ENCODE measurements around the gene FXYD4.

The FXYD4 gene

GRCh38 chr10:43348511-43349312 is 22.7 kb upstream of the FXYD4 start:
- Histone ChIP-seq H3K4me1 (ENCODE audit: control insufficient read depth, insufficient read depth, low read length) (peaks cover 3% of the 10 kb centered on the region), H3K9ac (ENCODE audit: low read depth, low read length) (no peak overlapping the region), H3K4me3 (ENCODE audit: low read depth, low read length) (no peak overlapping the region), H3K27me3 (ENCODE audit: control insufficient read depth, insufficient read depth, low read length) (no peaks in the 10 kb centered on the region), H3K36me3 (ENCODE audit: control insufficient read depth, insufficient read depth, low read length) (no peaks in the 10 kb centered on the region), H3K9me3 (ENCODE audit: control insufficient read depth, insufficient read depth, low read length) (no peaks in the 10 kb centered on the region)

- H3K9me3 ChIP-seq (ENCODE audit: control insufficient read depth, insufficient read depth, low read length) = no peaks in the 10 kb centered on the region
- no peaks in the 10 kb centered on the region for H3K36me3 ChIP-seq (ENCODE audit: control insufficient read depth, insufficient read depth, low read length)
- no peak overlapping the region for H3K4me3 ChIP-seq (ENCODE audit: low read depth, low read length)
- peaks cover 14% of the 10 kb centered on the region for H3K4me1 ChIP-seq (ENCODE audit: control insufficient read depth, insufficient read depth, low read length)
- no peak overlapping the region for H3K9ac ChIP-seq (ENCODE audit: low read depth, low read length)
- H3K27me3 ChIP-seq (ENCODE audit: control insufficient read depth, insufficient read depth, low read length) = no peaks in the 10 kb centered on the region
These were observed 21.3 kb upstream of the FXYD4 start for GRCh38 chr10:43350156-43350555.

GRCh38 chr10:43350686-43351085 is 20.8 kb upstream of the FXYD4 start:
- Histone ChIP-seq H3K27me3 (ENCODE audit: control insufficient read depth, insufficient read depth, low read length) (no peaks in the 10 kb centered on the region), H3K36me3 (ENCODE audit: control insufficient read depth, insufficient read depth, low read length) (no peaks in the 10 kb centered on the region), H3K9ac (ENCODE audit: low read depth, low read length) (no peak overlapping the region), H3K4me1 (ENCODE audit: control insufficient read depth, insufficient read depth, low read length) (peaks cover 14% of the 10 kb centered on the region), H3K4me3 (ENCODE audit: low read depth, low read length) (no peak overlapping the region), H3K9me3 (ENCODE audit: control insufficient read depth, insufficient read depth, low read length) (no peaks in the 10 kb centered on the region)

GRCh38 chr10:43351301-43351700 is 20.1 kb upstream of the FXYD4 start:
- H3K27me3 ChIP-seq (ENCODE audit: control insufficient read depth, insufficient read depth, low read length) = no peaks in the 10 kb centered on the region
- no peak overlapping the region for H3K9ac ChIP-seq (ENCODE audit: low read depth, low read length)
- H3K4me3 ChIP-seq (ENCODE audit: low read depth, low read length) = no peak overlapping the region
- H3K36me3 ChIP-seq (ENCODE audit: control insufficient read depth, insufficient read depth, low read length) = no peaks in the 10 kb centered on the region
- H3K9me3 ChIP-seq (ENCODE audit: control insufficient read depth, insufficient read depth, low read length) = no peaks in the 10 kb centered on the region
- peaks cover 19% of the 10 kb centered on the region for H3K4me1 ChIP-seq (ENCODE audit: control insufficient read depth, insufficient read depth, low read length)

- H3K36me3 ChIP-seq (ENCODE audit: control insufficient read depth, insufficient read depth, low read length) = no peaks in the 10 kb centered on the region
- H3K4me3 ChIP-seq (ENCODE audit: low read depth, low read length) = no peak overlapping the region
- no peak overlapping the region for H3K9ac ChIP-seq (ENCODE audit: low read depth, low read length)
- no peaks in the 10 kb centered on the region for H3K9me3 ChIP-seq (ENCODE audit: control insufficient read depth, insufficient read depth, low read length)
- H3K4me1 ChIP-seq (ENCODE audit: control insufficient read depth, insufficient read depth, low read length) = peaks cover 19% of the 10 kb centered on the region
- no peaks in the 10 kb centered on the region for H3K27me3 ChIP-seq (ENCODE audit: control insufficient read depth, insufficient read depth, low read length)
These were observed 18.5 kb upstream of the FXYD4 start for GRCh38 chr10:43352951-43353350.

- peak overlapping the region; percentile 47 for H3K9ac ChIP-seq (ENCODE audit: low read depth, low read length)
These were observed 17.7 kb upstream of the FXYD4 start for GRCh38 chr10:43353495-43354329.

GRCh38 chr10:43354330-43354635 is 17.2 kb upstream of the FXYD4 start:
- H3K36me3 ChIP-seq (ENCODE audit: control insufficient read depth, insufficient read depth, low read length) = no peaks in the 10 kb centered on the region
- peaks cover 19% of the 10 kb centered on the region for H3K4me1 ChIP-seq (ENCODE audit: control insufficient read depth, insufficient read depth, low read length)

More at GRCh38 chr10:43353495-43354329, 17.7 kb upstream of the FXYD4 start:
- H3K4me3 ChIP-seq (ENCODE audit: low read depth, low read length) = no peak overlapping the region
- no peaks in the 10 kb centered on the region for H3K27me3 ChIP-seq (ENCODE audit: control insufficient read depth, insufficient read depth, low read length)
- peaks cover 19% of the 10 kb centered on the region for H3K4me1 ChIP-seq (ENCODE audit: control insufficient read depth, insufficient read depth, low read length)
- no peaks in the 10 kb centered on the region for H3K36me3 ChIP-seq (ENCODE audit: control insufficient read depth, insufficient read depth, low read length)
- no peaks in the 10 kb centered on the region for H3K9me3 ChIP-seq (ENCODE audit: control insufficient read depth, insufficient read depth, low read length)

GRCh38 chr10:43354879-43355380 is 16.5 kb upstream of the FXYD4 start:
- H3K4me3 ChIP-seq (ENCODE audit: low read depth, low read length) = no peak overlapping the region
- no peaks in the 10 kb centered on the region for H3K27me3 ChIP-seq (ENCODE audit: control insufficient read depth, insufficient read depth, low read length)
- no peaks in the 10 kb centered on the region for H3K9me3 ChIP-seq (ENCODE audit: control insufficient read depth, insufficient read depth, low read length)
- H3K9ac ChIP-seq (ENCODE audit: low read depth, low read length) = no peak overlapping the region
- H3K4me1 ChIP-seq (ENCODE audit: control insufficient read depth, insufficient read depth, low read length) = peaks cover 19% of the 10 kb centered on the region
- no peaks in the 10 kb centered on the region for H3K36me3 ChIP-seq (ENCODE audit: control insufficient read depth, insufficient read depth, low read length)

More at GRCh38 chr10:43354330-43354635, 17.2 kb upstream of the FXYD4 start:
- no peaks in the 10 kb centered on the region for H3K27me3 ChIP-seq (ENCODE audit: control insufficient read depth, insufficient read depth, low read length)
- H3K4me3 ChIP-seq (ENCODE audit: low read depth, low read length) = no peak overlapping the region
- no peak overlapping the region for H3K9ac ChIP-seq (ENCODE audit: low read depth, low read length)
- no peaks in the 10 kb centered on the region for H3K9me3 ChIP-seq (ENCODE audit: control insufficient read depth, insufficient read depth, low read length)

GRCh38 chr10:43355749-43356371 is 15.6 kb upstream of the FXYD4 start:
- Histone ChIP-seq H3K4me1 (ENCODE audit: control insufficient read depth, insufficient read depth, low read length) (peaks cover 19% of the 10 kb centered on the region), H3K4me3 (ENCODE audit: low read depth, low read length) (no peak overlapping the region), H3K9ac (ENCODE audit: low read depth, low read length) (no peak overlapping the region), H3K27me3 (ENCODE audit: control insufficient read depth, insufficient read depth, low read length) (no peaks in the 10 kb centered on the region), H3K9me3 (ENCODE audit: control insufficient read depth, insufficient read depth, low read length) (no peaks in the 10 kb centered on the region), H3K36me3 (ENCODE audit: control insufficient read depth, insufficient read depth, low read length) (no peaks in the 10 kb centered on the region)

GRCh38 chr10:43360086-43360485 is 11.3 kb upstream of the FXYD4 start:
- H3K9ac ChIP-seq (ENCODE audit: low read depth, low read length) = no peak overlapping the region
- no peaks in the 10 kb centered on the region for H3K9me3 ChIP-seq (ENCODE audit: control insufficient read depth, insufficient read depth, low read length)
- H3K36me3 ChIP-seq (ENCODE audit: control insufficient read depth, insufficient read depth, low read length) = no peaks in the 10 kb centered on the region
- no peak overlapping the region for H3K4me3 ChIP-seq (ENCODE audit: low read depth, low read length)
- H3K27me3 ChIP-seq (ENCODE audit: control insufficient read depth, insufficient read depth, low read length) = peaks cover 2% of the 10 kb centered on the region
- peaks cover 9% of the 10 kb centered on the region for H3K4me1 ChIP-seq (ENCODE audit: control insufficient read depth, insufficient read depth, low read length)

GRCh38 chr10:43361547-43362190 is 9.8 kb upstream of the FXYD4 start:
- peak overlapping the region; percentile 70 for H3K9ac ChIP-seq (ENCODE audit: low read depth, low read length)
- peaks cover 4% of the 10 kb centered on the region for H3K4me1 ChIP-seq (ENCODE audit: control insufficient read depth, insufficient read depth, low read length)
- no peaks in the 10 kb centered on the region for H3K36me3 ChIP-seq (ENCODE audit: control insufficient read depth, insufficient read depth, low read length)
- H3K27me3 ChIP-seq (ENCODE audit: control insufficient read depth, insufficient read depth, low read length) = peaks cover 7% of the 10 kb centered on the region
- peak overlapping the region; percentile 86 for H3K4me3 ChIP-seq (ENCODE audit: low read depth, low read length)
- H3K9me3 ChIP-seq (ENCODE audit: control insufficient read depth, insufficient read depth, low read length) = no peaks in the 10 kb centered on the region
